CD8-positive, alpha-beta memory T cell (primary cell): ENCODE results near the gene ARID3C. TPM values are rescaled to one million over a fixed set of nuclear protein-coding genes. Genes with fewer than 3 reads are reported as not detected.
A peak's percentile ranks its signal among the peaks of the same experiment; 100 is the strongest.
"Not testable (repeated sequence)": the region's sequence is repeated elsewhere in the genome, so short reads cannot be mapped to it uniquely, and the experiment has no call there.

Experiments used
- CTCF ChIA-PET: fragments of 350-600 bp; sonication (Branson Sonifier 250); formaldehyde crosslinking; loops from one replicate; lab custom pipeline; 2021; ENCODE audit warnings: antibody characterized with exemption; lab: Charles Lee
- POLR2A ChIA-PET: fragments of 350-600 bp; sonication (Branson Sonifier 250); formaldehyde crosslinking; loops from one replicate; lab custom pipeline; 2021; ENCODE audit warnings: antibody characterized with exemption; lab: Charles Lee
- DNase-seq, 5 donors: peaks; one replicate each; pipeline versions ENCODE4 v3.0.0 to v3.0.0-alpha.2; 2020 to 2022; ENCODE audit warnings: mixed read lengths in 1 of 5
- H3K27ac ChIP-seq: one replicate; pipeline ENCODE4 v1.7.0; 2013; ENCODE audit warnings: low read depth, mild to moderate bottlenecking, low read length, moderate library complexity
- H3K27me3 ChIP-seq: 2 replicates; pipeline ENCODE4 v1.7.0; 2013; ENCODE audit warnings: low read length, mild to moderate bottlenecking; ENCODE audit not compliant: insufficient read depth, poor library complexity, severe bottlenecking
- H3K36me3 ChIP-seq: 2 replicates; pipeline ENCODE4 v1.7.0; 2013; ENCODE audit warnings: mild to moderate bottlenecking, low read length, moderate library complexity; ENCODE audit not compliant: insufficient read depth
- H3K4me1 ChIP-seq: 2 replicates; pipeline ENCODE4 v1.7.0; 2013; ENCODE audit warnings: mild to moderate bottlenecking, low read length, moderate library complexity; ENCODE audit not compliant: insufficient read depth
- H3K4me3 ChIP-seq: 2 replicates; pipeline ENCODE4 v1.7.0; 2013; ENCODE audit warnings: mild to moderate bottlenecking, low read length
- H3K9me3 ChIP-seq: 2 replicates; pipeline ENCODE4 v1.7.0; 2013; ENCODE audit warnings: mild to moderate bottlenecking, low read length
- H3K27ac Mint-ChIP-seq, 8 donors: one replicate each; pipeline ENCODE4 v1.8.0; 2020 to 2021; ENCODE audit warnings: mixed read lengths in 8 of 8, mild to moderate bottlenecking in 6 of 8, inconsistent platforms in 3 of 8, moderate library complexity in 3 of 8
- H3K27me3 Mint-ChIP-seq, 2 donors: one replicate each; pipeline ENCODE4 v1.8.0; 2020 to 2021; ENCODE audit warnings: mixed read lengths in 2 of 2, mild to moderate bottlenecking in 1 of 2, moderate library complexity in 1 of 2
- H3K36me3 Mint-ChIP-seq, 3 donors: one replicate each; pipeline ENCODE4 v1.8.0; 2020 to 2021; ENCODE audit warnings: mixed read lengths in 3 of 3, inconsistent platforms in 1 of 3, mild to moderate bottlenecking in 1 of 3
- H3K4me1 Mint-ChIP-seq, 3 donors: one replicate each; pipeline ENCODE4 v1.8.0; 2020 to 2021; ENCODE audit warnings: mixed read lengths in 3 of 3, inconsistent platforms in 1 of 3, mild to moderate bottlenecking in 1 of 3
- H3K4me3 Mint-ChIP-seq, 7 donors: one replicate each; pipeline ENCODE4 v1.8.0; 2020 to 2021; ENCODE audit warnings: mixed read lengths in 7 of 7, mild to moderate bottlenecking in 6 of 7, moderate library complexity in 4 of 7, inconsistent platforms in 2 of 7
- H3K9me3 Mint-ChIP-seq, 5 donors: one replicate each; pipeline ENCODE4 v1.8.0; 2020 to 2022; ENCODE audit warnings: mixed read lengths in 5 of 5, mild to moderate bottlenecking in 3 of 5, moderate library complexity in 2 of 5, inconsistent platforms in 1 of 5
- polyA plus RNA-seq: library from polyadenylated mRNA; unstranded; fragments of 300-500 nt; fragmentation: Illumina TruSeq; gene quantifications from one replicate; pipeline ENCODE4 v1.2.3, GENCODE V29; 2021
- total RNA-seq, 2 experiments: library from RNA; stranded (reverse); gene quantifications; one replicate each; pipeline ENCODE4 v1.2.3, GENCODE V29; 2021

The ARID3C gene
- total and polyA plus RNA-seq, 3 experiments from 2014 or later: 0.22 to 0.44 TPM; not detected in 1

DNA sequence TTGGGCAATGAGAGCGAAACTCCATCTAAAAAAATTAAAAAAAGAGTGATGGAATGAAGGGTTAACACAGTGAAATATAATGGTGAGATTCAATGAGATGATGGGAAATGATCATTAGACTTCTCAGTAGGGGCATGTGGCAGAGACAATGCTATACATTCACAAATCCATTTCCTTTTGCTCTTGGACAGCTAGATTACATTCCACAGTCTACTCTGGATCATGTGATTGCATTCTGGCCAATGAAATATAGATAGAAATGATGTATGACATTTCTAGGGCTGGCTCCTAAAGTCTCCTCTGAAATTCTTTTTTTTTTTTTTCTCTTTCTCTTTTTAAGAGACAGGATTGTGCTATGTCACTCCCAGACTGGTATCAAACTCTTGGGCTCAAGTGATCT is 13.8 kb upstream of the ARID3C start:
- H3K36me3 ChIP-seq: no peaks in the 10 kb centered on the region
- peak overlapping the region in 1 of 7 donors; percentile 29 for H3K4me3 Mint-ChIP-seq
- POLR2A ChIA-PET: no interaction called here
- H3K36me3 Mint-ChIP-seq: peaks cover 0 to 15% (median 1%) of the 10 kb centered on the region in 3 donors
- H3K9me3 Mint-ChIP-seq: no peaks in the 10 kb centered on the region
- H3K27ac Mint-ChIP-seq: no peak overlapping the region
- H3K27ac ChIP-seq: no peak overlapping the region
- CTCF ChIA-PET: interaction anchor here (2.5 to 8.6 kb wide), 2 partner anchors 7 to 59 kb away, joined by 11 to 141 read pairs; partner anchors contain the start of gene SIGMAR1
- H3K27me3 Mint-ChIP-seq: no peaks in the 10 kb centered on the region
- H3K4me1 ChIP-seq: peaks cover 22% of the 10 kb centered on the region
- H3K4me3 ChIP-seq: no peak overlapping the region
- no peak for DNase-seq
- no peaks in the 10 kb centered on the region for H3K9me3 ChIP-seq
- H3K27me3 ChIP-seq: no peaks in the 10 kb centered on the region
- H3K4me1 Mint-ChIP-seq: peaks cover 27 to 32% (median 31%) of the 10 kb centered on the region in 3 donors

DNA sequence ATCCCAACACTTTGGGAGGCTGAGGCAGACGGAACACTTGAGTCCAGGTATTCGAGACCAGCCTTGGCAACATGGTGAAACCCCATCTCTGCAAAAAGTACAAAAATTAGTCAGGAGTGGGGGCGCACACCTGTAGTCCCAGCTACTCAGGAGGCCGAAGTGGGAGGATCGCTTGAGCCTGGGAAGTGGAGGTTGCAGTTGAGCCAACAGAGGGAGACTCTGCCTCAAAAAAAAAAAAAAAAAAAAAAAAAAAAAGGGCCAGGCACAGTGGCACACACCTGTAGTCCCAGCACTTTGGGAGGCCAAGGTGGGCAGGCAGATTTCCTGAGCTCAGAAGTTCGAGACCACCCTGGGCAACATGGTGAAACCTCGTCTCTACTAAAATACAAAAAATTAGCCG is 10.5 kb upstream of the ARID3C start:
- not testable (repeated sequence) for H3K27me3 ChIP-seq, H3K4me3 ChIP-seq, H3K27ac ChIP-seq, H3K36me3 ChIP-seq, H3K9me3 ChIP-seq, DNase-seq, H3K4me3 Mint-ChIP-seq, H3K9me3 Mint-ChIP-seq, H3K27me3 Mint-ChIP-seq
- POLR2A ChIA-PET: interaction anchor here (2.7 kb wide), 1 partner anchor 27 kb away, joined by 13 read pairs; the partner anchor contains the start of gene RPP25L
- Mint-ChIP-seq H3K27ac (peak overlapping the region in 1 of 8 donors; percentile 97), H3K4me1 (peaks cover 30 to 34% (median 31%) of the 10 kb centered on the region in 3 donors), H3K36me3 (peaks cover 0 to 20% (median 0%) of the 10 kb centered on the region in 3 donors)
- CTCF ChIA-PET: interaction anchor here (0.7 to 9.5 kb wide), 4 partner anchors 7 to 76 kb away, joined by 3 to 141 read pairs (median 56); partner anchors contain the start of genes DCTN3, GALT and RPP25L
- peaks cover 22% of the 10 kb centered on the region for H3K4me1 ChIP-seq

DNA sequence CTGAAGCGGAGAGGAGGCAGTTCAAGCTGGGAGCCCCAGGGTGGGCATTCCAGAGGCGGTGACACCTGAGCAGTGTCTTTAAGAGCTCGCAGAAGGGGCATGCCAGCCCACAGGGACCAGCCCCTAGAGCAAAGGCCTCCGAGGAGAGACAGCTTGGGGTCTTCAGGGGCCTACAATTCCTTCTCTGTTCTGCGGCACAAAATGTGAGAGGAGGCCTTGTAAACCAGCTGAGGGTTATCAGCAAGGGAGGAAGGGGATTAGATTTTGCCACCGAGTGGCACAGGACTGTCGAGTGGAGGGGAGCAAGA is 9.2 kb upstream of the ARID3C start:
- Mint-ChIP-seq H3K9me3 (no peaks in the 10 kb centered on the region), H3K27me3 (no peaks in the 10 kb centered on the region), H3K4me3 (peak overlapping the region; percentile 83 to 94 (median 88)), H3K4me1 (peaks cover 37 to 40% (median 37%) of the 10 kb centered on the region in 3 donors), H3K36me3 (peaks cover 0 to 21% (median 0%) of the 10 kb centered on the region in 3 donors), H3K27ac (peak overlapping the region; percentile 83 to 97 (median 96))
- CTCF ChIA-PET: interaction anchor here (0.9 to 9.5 kb wide), 13 partner anchors 8 to 273 kb away, joined by 3 to 141 read pairs (median 6); partner anchors contain the start of genes ARID3C, DCTN3, GALT and RPP25L
- POLR2A ChIA-PET: interaction anchor here (1.0 to 3.8 kb wide), 8 partner anchors 9 to 179 kb away, joined by 3 to 66 read pairs (median 7); partner anchors contain the start of genes DCTN3, DNAI1, FAM219A and GALT
- Histone ChIP-seq H3K4me3 (peak overlapping the region; percentile 90), H3K27me3 (no peaks in the 10 kb centered on the region), H3K36me3 (peaks cover 6% of the 10 kb centered on the region), H3K4me1 (peaks cover 22% of the 10 kb centered on the region), H3K9me3 (no peaks in the 10 kb centered on the region), H3K27ac (peak overlapping the region; percentile 41)
- DNase-seq: no peak

- ChIA-PET POLR2A (interaction anchor here (0.6 to 3.8 kb wide), 11 partner anchors 10 to 1010 kb away, joined by 3 to 66 read pairs (median 5); partner anchors contain the start of genes DCTN3, DNAI1, FAM219A and GALT), CTCF (interaction anchor here (1.0 to 9.5 kb wide), 13 partner anchors 8 to 272 kb away, joined by 3 to 141 read pairs (median 6); partner anchors contain the start of genes ARID3C, DCTN3, GALT and RPP25L)
- H3K27ac Mint-ChIP-seq: peak within 1 kb of the TSS; percentile 83 to 97 (median 96)
- peak; percentile 90 to 95 (median 94) for DNase-seq
- peaks cover 6% of the 10 kb centered on the region for H3K36me3 ChIP-seq
- no peaks in the 10 kb centered on the region for H3K9me3 ChIP-seq
- H3K27me3 Mint-ChIP-seq: no peaks in the 10 kb centered on the region
- peaks cover 0 to 21% (median 0%) of the 10 kb centered on the region in 3 donors for H3K36me3 Mint-ChIP-seq
- H3K27me3 ChIP-seq: no peaks in the 10 kb centered on the region
- peak within 1 kb of the TSS; percentile 90 for H3K4me3 ChIP-seq
- peaks cover 37 to 40% (median 37%) of the 10 kb centered on the region in 3 donors for H3K4me1 Mint-ChIP-seq
- H3K9me3 Mint-ChIP-seq: no peaks in the 10 kb centered on the region
- H3K4me1 ChIP-seq: peaks cover 22% of the 10 kb centered on the region
- H3K4me3 Mint-ChIP-seq: peak within 1 kb of the TSS; percentile 83 to 94 (median 88)
- peak within 1 kb of the TSS; percentile 41 for H3K27ac ChIP-seq
Measured at GRCh38 chr9:34637356-34638137, 8.7 kb upstream of the ARID3C start, which contains the start of gene SIGMAR1. SIGMAR1 (minus strand) TSS chr9:34637787; CDS start chr9:34637697, 90 bp downstream.

- Mint-ChIP-seq H3K4me1 (peaks cover 37 to 40% (median 37%) of the 10 kb centered on the region in 3 donors), H3K27me3 (no peaks in the 10 kb centered on the region), H3K9me3 (no peaks in the 10 kb centered on the region), H3K36me3 (peaks cover 0 to 21% (median 0%) of the 10 kb centered on the region in 3 donors), H3K27ac (peak overlapping the region; percentile 67 to 97 (median 86)), H3K4me3 (peak overlapping the region; percentile 83 to 94 (median 88))
- Histone ChIP-seq H3K4me3 (peak overlapping the region; percentile 90), H3K4me1 (peaks cover 22% of the 10 kb centered on the region), H3K9me3 (no peaks in the 10 kb centered on the region), H3K36me3 (peaks cover 6% of the 10 kb centered on the region), H3K27me3 (no peaks in the 10 kb centered on the region), H3K27ac (peak overlapping the region; percentile 41)
- POLR2A ChIA-PET: interaction anchor here (0.6 to 3.8 kb wide), 8 partner anchors 10 to 1010 kb away, joined by 3 to 66 read pairs (median 7); partner anchors contain the start of genes DCTN3, DNAI1, FAM219A and GALT
- CTCF ChIA-PET: interaction anchor here (0.6 to 9.5 kb wide), 12 partner anchors 9 to 272 kb away, joined by 3 to 141 read pairs (median 5); partner anchors contain the start of genes DCTN3, GALT and RPP25L
- no peak for DNase-seq
Measured at GRCh38 chr9:34636791-34637355, 8.0 kb upstream of the ARID3C start.

GRCh38 chr9:34635556-34635955 is 6.7 kb upstream of the ARID3C start:
- ChIA-PET POLR2A (interaction anchor here (2.8 to 3.8 kb wide), 2 partner anchors 12 to 15 kb away, joined by 12 to 66 read pairs; partner anchors contain the start of genes DCTN3 and GALT), CTCF (interaction anchor here (1.2 to 9.5 kb wide), 12 partner anchors 11 to 232 kb away, joined by 3 to 141 read pairs (median 12); partner anchors contain the start of genes CCL27, DCTN3, GALT and RPP25L)
- Mint-ChIP-seq H3K36me3 (peaks cover 0 to 21% (median 0%) of the 10 kb centered on the region in 3 donors), H3K4me3 (peak overlapping the region in 6 of 7 donors; percentile 23 to 63 (median 29)), H3K27ac (peak overlapping the region in 2 of 8 donors; percentile 48 to 67), H3K9me3 (no peaks in the 10 kb centered on the region), H3K4me1 (peaks cover 37 to 40% (median 37%) of the 10 kb centered on the region in 3 donors), H3K27me3 (peaks cover under 1 to 3% of the 10 kb centered on the region in 2 donors)
- Histone ChIP-seq H3K9me3 (no peaks in the 10 kb centered on the region), H3K27me3 (no peaks in the 10 kb centered on the region), H3K27ac (no peak overlapping the region), H3K4me3 (no peak overlapping the region), H3K4me1 (peaks cover 22% of the 10 kb centered on the region), H3K36me3 (peaks cover 6% of the 10 kb centered on the region)
- DNase-seq: no peak
